HG02759 (cell line): Measurements from ENCODE around the gene TIGAR.
A peak's percentile ranks its signal among the peaks of the same experiment; 100 is the strongest.

Experiments used
- ATAC-seq: cut with Tn5 transposase; IDR thresholded peaks from one replicate; pipeline ENCODE4 v1.9.1; 2021; ENCODE audit warnings: mild to moderate bottlenecking, moderate library complexity; ENCODE audit not compliant: unreplicated experiment

The TIGAR gene

GRCh38 chr12:4320853-4321701 lies at the start of gene TIGAR:
TIGAR (plus strand) TSS chr12:4321213; CDS start chr12:4321272, 59 bp downstream.
- peak; percentile 98 for ATAC-seq

GRCh38 chr12:4271717-4272423 lies 49.1 kb upstream of the TIGAR start:
- ATAC-seq, result peak; percentile 42

- ATAC-seq, result peak; percentile 3
Observed at GRCh38 chr12:4272424-4273272, 48.4 kb upstream of the TIGAR start.

- ATAC-seq, result no peak
Observed at GRCh38 chr12:4273273-4273651, 47.8 kb upstream of the TIGAR start.

- peak; percentile 33 for ATAC-seq
Observed at GRCh38 chr12:4273652-4274395, 47.2 kb upstream of the TIGAR start, which contains the start of gene CCND2. CCND2 (plus strand) TSS chr12:4273762; CDS start chr12:4274041, 279 bp downstream.

- ATAC-seq, result no peak
Observed at GRCh38 chr12:4274396-4275015, 46.5 kb upstream of the TIGAR start.

GRCh38 chr12:4275016-4275869 lies 45.8 kb upstream of the TIGAR start:
- ATAC-seq, result no peak

GRCh38 chr12:4275870-4276301 lies 45.1 kb upstream of the TIGAR start:
- ATAC-seq, result no peak

GRCh38 chr12:4276524-4277204 lies 44.3 kb upstream of the TIGAR start:
- peak; percentile 30 for ATAC-seq

GRCh38 chr12:4277205-4277543 lies 43.8 kb upstream of the TIGAR start:
- no peak for ATAC-seq

GRCh38 chr12:4277857-4278256 lies 43.2 kb upstream of the TIGAR start:
- ATAC-seq, result no peak

- ATAC-seq, result no peak
Observed at GRCh38 chr12:4278329-4279197, 42.5 kb upstream of the TIGAR start.

GRCh38 chr12:4279198-4279690 lies 41.8 kb upstream of the TIGAR start:
- no peak for ATAC-seq

- no peak for ATAC-seq
Observed at GRCh38 chr12:4280351-4281163, 40.5 kb upstream of the TIGAR start.

- ATAC-seq, result no peak
Observed at GRCh38 chr12:4281173-4281654, 39.8 kb upstream of the TIGAR start.

GRCh38 chr12:4282103-4282891 lies 38.7 kb upstream of the TIGAR start:
- no peak for ATAC-seq
